ENCODE data around the gene GPN2. TPM values are rescaled to one million over a fixed set of nuclear protein-coding genes. Genes with fewer than 3 reads are reported as not detected.
"Not testable (repeated sequence)": the region's sequence is repeated elsewhere in the genome, so short reads cannot be mapped to it uniquely, and the experiment has no call there.

Gene GPN2
- total RNA-seq, 1 donor from 2014 or later: 23.4 TPM

- DNase-seq (ENCODE audit: low spot score): no peak
- intact Hi-C loops (cut with DNase I): no loop called here
Measured at GRCh38 chr1:26907071-26907917, 17.2 kb upstream of the GPN2 start.

DNA sequence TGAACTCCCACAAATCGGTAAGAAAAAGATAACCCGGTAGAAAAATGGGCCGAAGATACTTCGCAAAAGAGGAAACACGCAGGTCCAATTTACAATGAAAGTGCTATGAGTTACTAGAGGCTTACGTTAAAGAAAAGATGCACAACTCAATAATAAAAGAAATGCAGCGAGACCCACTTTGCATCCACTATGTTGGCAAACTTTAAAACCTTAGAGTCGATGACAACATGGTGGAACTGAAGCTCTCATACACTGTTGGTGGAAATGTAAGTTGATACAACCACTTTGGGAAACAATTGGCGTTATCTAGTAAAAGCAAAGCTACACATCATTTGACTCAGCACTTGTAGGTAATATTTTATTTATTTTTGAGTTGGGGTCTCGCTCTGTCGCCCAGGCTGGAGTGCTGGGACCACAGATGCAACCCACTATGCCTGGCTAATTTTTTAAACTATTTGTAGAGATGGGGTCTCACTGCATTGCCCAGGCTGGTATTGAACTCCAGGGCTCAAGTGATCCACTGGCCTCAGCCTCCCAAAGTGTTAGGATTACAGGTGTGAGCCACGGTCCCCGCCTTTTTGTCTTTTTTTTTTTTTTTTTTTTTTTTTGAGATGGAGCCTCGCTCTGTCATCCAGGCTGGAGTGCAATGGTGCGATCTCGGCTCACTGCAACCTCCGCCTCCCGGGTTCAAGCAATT, 10.9 kb upstream of the GPN2 start:
- intact Hi-C loops (cut with DNase I): no loop called here
- DNase-seq (ENCODE audit: low spot score): no peak

DNA sequence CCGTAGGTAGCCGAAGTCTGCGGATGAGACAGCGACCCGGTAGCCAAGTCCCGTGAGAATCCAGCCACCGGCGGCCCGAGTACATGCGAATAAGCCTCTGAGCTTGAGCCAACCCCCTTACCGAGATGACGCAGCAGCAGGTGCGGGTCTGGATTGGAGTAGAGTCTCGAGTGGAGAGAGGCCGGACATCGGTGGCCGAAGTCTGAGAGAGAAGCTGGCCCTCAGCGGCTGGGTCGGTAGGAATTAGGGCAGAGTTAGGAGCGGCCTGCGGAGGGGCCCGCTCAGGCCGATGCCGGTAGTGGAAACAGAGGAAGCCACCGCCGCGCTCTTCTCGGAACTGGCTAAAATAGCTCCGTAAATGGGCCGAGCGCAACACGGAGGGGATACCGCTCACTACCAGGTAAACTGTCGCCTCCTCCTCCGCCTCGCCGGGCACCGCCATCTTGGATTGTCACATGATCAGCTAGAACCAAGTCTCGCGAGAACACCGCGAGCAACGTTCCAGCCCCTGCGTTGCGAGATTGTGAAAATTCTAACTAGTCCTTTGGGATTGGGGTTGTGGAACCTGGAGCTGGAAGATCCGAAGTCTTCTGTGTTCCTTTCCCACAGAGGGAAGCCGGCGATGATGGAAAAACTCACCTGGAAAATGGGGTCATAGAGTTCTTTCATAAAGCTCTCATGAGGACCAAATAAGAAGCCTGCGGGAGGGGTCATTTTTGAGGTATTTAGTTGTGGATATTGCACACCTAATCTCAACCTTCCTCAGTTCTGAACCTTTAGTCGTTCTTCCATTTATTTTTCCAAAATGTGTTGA, 10.1 kb upstream of the GPN2 start, which contains the start of gene GPATCH3:
TSS of gene GPATCH3 (minus strand) at position 467 of the 814 bp plus-strand sequence. CDS start at position 442, 25 bp downstream.
- intact Hi-C loops (cut with DNase I): no loop called here
- peak; percentile 94 for DNase-seq (ENCODE audit: low spot score)

- DNase-seq (ENCODE audit: low spot score): no peak
- intact Hi-C loops (cut with DNase I): no loop called here
Measured at GRCh38 chr1:26897351-26897750, 7.3 kb upstream of the GPN2 start.

DNA sequence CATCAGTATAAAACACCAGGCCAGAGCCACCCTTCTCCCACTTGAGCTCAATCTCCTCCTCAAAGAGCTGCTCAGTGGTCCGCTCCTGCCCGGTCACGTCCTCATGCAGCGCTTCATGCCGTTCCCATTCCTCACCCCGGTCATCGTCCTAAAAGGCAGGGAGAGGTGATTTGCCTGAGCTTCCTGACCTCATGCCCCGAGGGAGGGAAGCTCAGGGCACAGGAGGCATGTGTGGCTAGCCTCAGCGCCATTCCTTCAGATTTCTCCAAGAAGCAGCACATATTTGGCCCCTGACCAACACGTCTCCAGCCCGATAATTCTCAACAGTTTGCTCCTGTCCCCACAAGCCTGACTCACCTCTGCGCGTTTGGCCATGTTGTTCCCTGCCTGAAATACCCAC, 4.2 kb upstream of the GPN2 start:
- intact Hi-C loops (cut with DNase I): no loop called here
- DNase-seq (ENCODE audit: low spot score): no peak

GRCh38 chr1:26890467-26890796, 349 bp upstream of the GPN2 start:
- intact Hi-C loops (cut with DNase I): no loop called here

GRCh38 chr1:26888231-26888630, 1.9 kb downstream of the GPN2 start:
- no peak for DNase-seq (ENCODE audit: low spot score)
- intact Hi-C loops (cut with DNase I): no loop called here

More at GRCh38 chr1:26890467-26890796, 349 bp upstream of the GPN2 start:
- no peak for DNase-seq (ENCODE audit: low spot score)

GRCh38 chr1:26887125-26887524, 3.0 kb downstream of the GPN2 start:
- DNase-seq (ENCODE audit: low spot score): no peak
- intact Hi-C loops (cut with DNase I): no loop called here

DNA sequence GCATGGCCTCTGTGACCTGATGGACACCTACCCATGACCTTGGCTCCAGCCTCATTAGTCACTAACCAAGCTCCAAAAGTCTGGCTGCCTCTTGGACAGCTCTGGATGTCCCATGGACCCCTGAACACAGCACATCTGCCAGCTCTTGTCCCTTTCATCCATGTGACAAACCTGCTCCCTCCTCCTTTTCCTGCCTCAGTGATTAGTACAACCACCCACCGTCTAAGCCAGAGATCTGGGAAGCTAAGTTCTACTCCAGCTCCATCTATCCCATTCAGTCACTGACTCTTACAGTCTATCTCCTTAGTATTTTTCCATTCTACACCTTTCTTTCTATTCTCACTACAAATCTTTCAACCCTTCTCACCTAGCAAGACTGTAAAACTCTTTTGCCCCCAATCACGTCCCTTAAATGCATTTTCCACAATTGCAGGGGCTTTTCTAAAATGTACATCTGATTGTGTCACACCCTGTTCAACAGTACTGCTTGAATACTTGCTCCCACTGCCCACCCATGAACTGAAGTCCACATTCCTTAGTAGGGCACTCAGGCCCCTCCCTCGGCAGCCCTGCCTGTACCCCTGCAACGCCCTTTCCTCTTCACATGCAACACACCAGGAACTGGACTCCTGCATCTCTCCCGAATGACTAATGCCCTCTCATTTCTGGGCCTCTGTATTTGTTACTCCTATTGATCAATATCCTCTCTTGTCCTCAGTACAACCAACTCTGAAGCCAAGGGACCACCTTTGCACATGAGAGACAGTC, 7.2 kb downstream of the GPN2 start:
- intact Hi-C loops (cut with DNase I): no loop called here
- DNase-seq (ENCODE audit: low spot score): no peak

DNA sequence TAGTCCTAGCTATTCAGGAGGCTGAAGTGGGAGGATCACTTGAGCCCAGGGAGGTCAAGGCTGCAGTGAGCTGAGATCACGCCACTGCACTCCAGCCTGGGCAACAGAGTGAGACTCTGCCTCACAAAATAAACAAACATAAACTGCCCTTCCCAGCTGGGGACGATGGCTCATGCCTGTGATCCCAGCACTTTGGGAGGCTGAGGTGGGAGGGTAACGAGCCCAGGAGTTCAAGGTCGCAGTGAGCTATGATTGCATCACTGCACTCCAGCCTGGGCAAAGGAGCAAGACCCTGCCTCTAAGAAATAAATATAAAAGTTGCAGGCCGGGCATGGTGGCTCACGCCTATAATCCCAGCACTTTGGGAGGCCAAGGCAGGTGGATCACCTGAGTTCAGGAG, 8.5 kb downstream of the GPN2 start:
- DNase-seq (ENCODE audit: low spot score); intact Hi-C loops (cut with DNase I): not testable (repeated sequence)

- intact Hi-C loops (cut with DNase I): loop anchor here (5.0 kb wide), 2 partner anchors 67 to 277 kb away; no protein-coding TSS in a partner anchor
- DNase-seq (ENCODE audit: low spot score): no peak
Measured at GRCh38 chr1:26879793-26880192, 10.3 kb downstream of the GPN2 start.

DNA sequence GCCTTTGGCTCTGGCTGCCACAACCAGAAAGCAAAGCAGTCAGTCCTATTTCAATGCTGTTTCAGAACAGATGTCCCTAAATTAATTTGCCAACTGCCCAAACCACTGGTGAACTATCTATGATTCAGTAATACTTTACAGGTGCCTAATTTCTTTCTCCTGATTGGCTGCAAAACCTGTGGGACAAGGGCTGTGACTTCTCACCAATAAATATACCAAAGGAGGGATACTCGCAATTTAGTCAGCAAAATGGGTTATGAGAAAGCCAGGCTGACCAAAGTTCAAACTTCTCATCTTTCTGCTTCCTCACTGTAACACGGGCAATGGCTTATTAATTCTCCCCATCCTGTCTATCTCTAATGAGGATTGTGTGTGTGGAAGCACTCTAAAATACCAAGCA, 12.8 kb downstream of the GPN2 start:
- intact Hi-C loops (cut with DNase I): loop anchor here (5.0 kb wide), 2 partner anchors 65 to 275 kb away; no protein-coding TSS in a partner anchor
- no peak for DNase-seq (ENCODE audit: low spot score)

GRCh38 chr1:26874896-26875295, 15.2 kb downstream of the GPN2 start:
- no peak for DNase-seq (ENCODE audit: low spot score)
- intact Hi-C loops (cut with DNase I): loop anchor here (5.0 kb wide), 2 partner anchors 63 to 273 kb away; no protein-coding TSS in a partner anchor

DNA sequence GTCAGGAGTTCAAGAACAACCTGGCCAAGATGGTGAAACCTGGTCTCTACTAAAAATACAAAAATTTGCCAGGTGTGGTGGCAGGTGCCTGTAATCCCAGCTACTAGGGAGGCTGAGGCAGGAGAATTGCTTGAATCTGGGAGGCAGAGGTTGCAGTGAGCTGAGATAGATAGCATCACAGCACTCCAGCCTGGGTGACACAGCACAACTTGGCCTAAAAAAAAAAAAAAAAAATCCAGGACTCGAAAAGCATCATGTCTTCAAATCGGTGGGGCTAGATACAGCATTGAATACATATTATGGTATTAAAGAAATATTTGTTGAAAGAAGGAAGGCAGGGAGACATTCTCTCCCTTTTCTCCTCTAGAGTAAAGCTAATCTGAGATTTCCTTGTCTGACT, 17.0 kb downstream of the GPN2 start:
- intact Hi-C loops (cut with DNase I); DNase-seq (ENCODE audit: low spot score): not testable (repeated sequence)

- intact Hi-C loops (cut with DNase I): loop anchor here (5.0 kb wide), 1 partner anchor 43 kb away; no protein-coding TSS in a partner anchor
- DNase-seq (ENCODE audit: low spot score): peak; percentile 98
Measured at GRCh38 chr1:26864610-26865480, 25.2 kb downstream of the GPN2 start.

DNA sequence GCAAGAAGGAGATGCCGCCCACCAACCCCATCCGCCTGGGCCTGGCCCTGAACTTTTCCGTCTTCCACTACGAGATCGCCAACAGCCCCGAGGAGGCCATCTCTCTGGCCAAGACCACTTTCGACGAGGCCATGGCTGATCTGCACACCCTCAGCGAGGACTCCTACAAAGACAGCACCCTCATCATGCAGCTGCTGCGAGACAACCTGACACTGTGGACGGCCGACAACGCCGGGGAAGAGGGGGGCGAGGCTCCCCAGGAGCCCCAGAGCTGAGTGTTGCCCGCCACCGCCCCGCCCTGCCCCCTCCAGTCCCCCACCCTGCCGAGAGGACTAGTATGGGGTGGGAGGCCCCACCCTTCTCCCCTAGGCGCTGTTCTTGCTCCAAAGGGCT, 26.4 kb downstream of the GPN2 start:
- DNase-seq (ENCODE audit: low spot score): no peak

GRCh38 chr1:26862781-26863684, 27.1 kb downstream of the GPN2 start, which contains the start of gene SFN:
Gene SFN, plus strand, starts transcription at chr1:26863149. Its CDS starts 64 bp downstream, at chr1:26863213.
- intact Hi-C loops (cut with DNase I): loop anchor here (5.0 kb wide), 1 partner anchor 41 kb away; no protein-coding TSS in a partner anchor
- DNase-seq (ENCODE audit: low spot score): no peak

More for the DNA sequence above, 26.4 kb downstream of the GPN2 start:
- intact Hi-C loops (cut with DNase I): loop anchor here (5.0 kb wide), 1 partner anchor 41 kb away; no protein-coding TSS in a partner anchor

Data from cardiac septum (tissue), 1 donor.